Measurements from ENCODE around the gene TNKS1BP1. TPM values are rescaled to one million over a fixed set of nuclear protein-coding genes. Genes with fewer than 3 reads are reported as not detected.

Gene TNKS1BP1
- total RNA-seq (2011; cell fraction: chromatin; rRNA removed; ENCODE audit: low replicate concordance) = 28.6 and 47.8 TPM in 2 replicates
- 20.5 and 22.4 TPM in 2 replicates for total RNA-seq (2011; cell fraction: nucleolus; rRNA removed)
- 30.6 and 31.7 TPM in 2 replicates for total RNA-seq (2011; cell fraction: nucleoplasm; rRNA removed)
- total RNA-seq (2014; rRNA removed) (16.2 and 20.2 TPM in 2 replicates), total RNA-seq (2014; rRNA removed; fragmentation: Illumina TruSeq; extraction: Trizol) (10.9 and 11.2 TPM in 2 replicates), total RNA-seq (2015; rRNA removed; fragmentation: Illumina TruSeq; extraction: Trizol) (8.0 and 10.3 TPM in 2 replicates), total RNA-seq (2021) (35.0 and 47.2 TPM in 2 replicates), polyA plus RNA-seq (2011; rRNA removed) (7.3 and 14.1 TPM in 2 replicates), polyA plus RNA-seq (2014; fragmentation: Illumina TruSeq; extraction: Trizol) (29.9 and 31.4 TPM in 2 replicates), polyA plus RNA-seq (2014; fragmentation: Nextera tagmentation; extraction: Ambion mirVana) (1 to 10 TPM; 1.1 to 1.2 TPM), polyA plus RNA-seq (2014; rRNA removed) (19.5 and 23.8 TPM in 2 replicates), polyA minus RNA-seq (2011; rRNA and poly(A)+ RNA removed) (13.6 and 14.5 TPM in 2 replicates), Bru-seq, nascent RNA (percentile 80 among the genes with signal in this experiment), BruChase-seq, experiment 1, labeled RNA remaining after a 2-hour chase (percentile 79 among the genes with signal in this experiment), BruChase-seq, experiment 2, labeled RNA remaining after a 6-hour chase (percentile 83 among the genes with signal in this experiment)
- 11.4 and 12.5 TPM in 2 replicates for polyA plus RNA-seq (2011; cell fraction: cytosol; rRNA removed)
- 34.2 and 50.1 TPM in 2 replicates for polyA plus RNA-seq (2011; cell fraction: nucleus; rRNA removed)
- polyA plus RNA-seq (2012) = 17.5 and 28.9 TPM in 2 replicates
- polyA minus RNA-seq (2011; cell fraction: cytosol; rRNA and poly(A)+ RNA removed) = 13.8 and 18.3 TPM in 2 replicates
- 8.2 and 11.6 TPM in 2 replicates for polyA minus RNA-seq (2011; cell fraction: nucleus; rRNA and poly(A)+ RNA removed)
- long read RNA-seq, experiment 1, full-length matches to known transcripts = 13 of 88 reads
- long read RNA-seq, experiment 1, partial matches to known transcripts = 67 of 88 reads
- long read RNA-seq, experiment 1, other reads (novel, unspliced or antisense) = 8 of 88 reads
- long read RNA-seq, experiment 2, full-length matches to known transcripts = 6 of 25 reads
- long read RNA-seq, experiment 2, partial matches to known transcripts = 15 of 25 reads
- long read RNA-seq, experiment 2, other reads (novel, unspliced or antisense) = 4 of 25 reads
- long read RNA-seq, experiment 3, partial matches to known transcripts = 2 of 3 reads
- long read RNA-seq, experiment 3, other reads (novel, unspliced or antisense) = 1 of 3 reads

- H3K4me3 ChIP-seq = peak within 1 kb of the TSS; percentile 60
- in situ Hi-C loops (cut with MboI) (no loop called here), intact Hi-C loops (cut with micrococcal nuclease) (loop anchor here (5.0 kb wide), 1 partner anchor 48 kb away; no protein-coding TSS in a partner anchor)
- peaks cover 47 to 54% of the 10 kb centered on the region in 2 experiments for H3K4me1 ChIP-seq (replicated peaks in 1 of 2; ENCODE audit: control insufficient read depth in 2 of 2, insufficient read depth in 2 of 2, low read length in 2 of 2)
- DNase-seq (ENCODE audit: extremely low read depth in 1 of 4, low spot score in 3 of 4) = peak; percentile 87 to 96 (median 92)
- H3K79me2 ChIP-seq (ENCODE audit: control insufficient read depth, insufficient read depth, low read length) = peaks cover 37% of the 10 kb centered on the region
- under 1% methylated on average over 39 of the region's 61 CpGs for WGBS (ENCODE audit: insufficient coverage, low coverage, missing lambda C conversion rate)
- H3K36me3 ChIP-seq (ENCODE audit: control insufficient read depth, insufficient read depth, low read length) = peaks cover 61% of the 10 kb centered on the region
- no peaks in the 10 kb centered on the region for H3K9me3 ChIP-seq (replicated peaks; ENCODE audit: control insufficient read depth, insufficient read depth, low read depth, low read length)
- TSS peak; percentile 95 for BruUV-seq (replicated peaks)
- peak within 1 kb of the TSS; percentile 90 for H3K4me2 ChIP-seq (ENCODE audit: insufficient read depth, low read length)
- ATAC-seq = peak; percentile 91
- peak within 1 kb of the TSS; percentile 88 for H3K27ac ChIP-seq (ENCODE audit: extremely low read depth, low read depth, low read length)
- H2AFZ ChIP-seq (ENCODE audit: low read depth, low read length) = peak within 1 kb of the TSS; percentile 64
- peak within 1 kb of the TSS; percentile 72 to 96 for H3K9ac ChIP-seq (ENCODE audit: insufficient read depth in 1 of 2, low read depth in 2 of 2, low read length in 2 of 2)
- H3K27me3 ChIP-seq (ENCODE audit: control insufficient read depth in 2 of 2, insufficient read depth in 2 of 2, low read length in 2 of 2) = no peaks in the 10 kb centered on the region
- ChIA-PET CTCF (ENCODE audit: low intra/inter-chr PET ratio) (interaction anchor here (0.6 kb wide), 1 partner anchor 78 kb away, joined by 3 read pairs; no protein-coding TSS in a partner anchor), POLR2A (interaction anchor here (0.6 to 6.3 kb wide), 10 partner anchors 10 to 506 kb away, joined by 3 to 68 read pairs (median 4); partner anchors contain the start of genes SLC43A1 and SSRP1)
- peaks cover 7% of the 10 kb centered on the region for H4K20me1 ChIP-seq (replicated peaks; ENCODE audit: control insufficient read depth, insufficient read depth, low read length)
- H3K9me1 ChIP-seq (ENCODE audit: control insufficient read depth, insufficient read depth, low read length) = peaks cover 7% of the 10 kb centered on the region
- FAIRE-seq = peak; percentile 79
- no peak; the same call in 1 of the 2 replicates for TF ChIP-seq ZBTB7A (IDR thresholded peaks at IDR 0.05; ENCODE audit: borderline replicate concordance, control insufficient read depth, low read depth, low read length)
- TF ChIP-seq CBX3 (IDR thresholded peaks at IDR 0.05; ENCODE audit: borderline replicate concordance in 1 of 2, low read length in 2 of 2) = peak in 1 of 2 experiments; percentile 8; a peak in 1 of 3 replicates
- TF ChIP-seq HDAC3 (IDR thresholded peaks at IDR 0.05; ENCODE audit: borderline replicate concordance, partially characterized antibody) = peak; percentile 9
- TF ChIP-seq KDM1A (IDR thresholded peaks at IDR 0.05) = peak; percentile 20 to 44; a peak in 1 of 4 replicates
Observed at GRCh38 chr11:57324886-57325734, at the start of gene TNKS1BP1. TNKS1BP1 (minus strand) TSS chr11:57324952; CDS start chr11:57321885, 3,067 bp downstream.

Data from K562 (cell line).